Measurements from ENCODE around the gene PIGM. TPM values are rescaled to one million over a fixed set of nuclear protein-coding genes. Genes with fewer than 3 reads are reported as not detected.

Gene PIGM
- total and polyA plus RNA-seq, 2 experiments from 2014 or later = 5.0 TPM

DNA sequence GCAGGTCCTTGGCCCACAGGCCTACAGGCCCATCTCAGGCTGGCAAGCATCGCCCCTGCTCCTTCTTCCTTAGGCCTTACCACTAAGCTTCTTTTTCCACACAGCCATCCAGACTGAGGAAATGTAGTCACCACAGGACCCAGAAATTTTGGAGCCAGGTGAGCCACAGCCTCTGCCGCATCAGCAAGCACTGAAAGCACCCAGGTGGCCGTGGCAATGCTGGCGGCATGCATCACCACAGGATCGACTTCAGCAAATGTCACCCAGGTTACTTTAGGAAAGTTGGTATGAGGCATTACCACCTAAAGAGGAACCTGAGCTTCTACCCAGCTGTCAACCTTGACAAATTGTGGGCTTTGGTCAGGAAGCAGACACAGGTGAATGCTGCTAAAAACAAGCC, 11.6 kb downstream of the PIGM start:
- Mint-ChIP-seq H3K4me1 (0 out of 3 replicates have a peak, but pooled peaks cover 3% of the 10 kb centered on the region), H3K36me3 (ENCODE audit: low read depth) (no peaks in the 10 kb centered on the region), H3K4me3 (no peak overlapping the region), H3K27ac (no peak overlapping the region), H3K9me3 (no peaks in the 10 kb centered on the region), H3K27me3 (ENCODE audit: insufficient read depth, low read depth, poor library complexity) (no peaks in the 10 kb centered on the region)
- TF ChIP-seq NANOG (IDR thresholded peaks at IDR 0.05; ENCODE audit: borderline replicate concordance) (no peak), STAT1 (IDR thresholded peaks at IDR 0.05; ENCODE audit: unreplicated experiment) (no peak), ZNF331 (CRISPR knock-in tag; IDR thresholded peaks at IDR 0.05; ENCODE audit: low read depth) (no peak), EZH2 (IDR thresholded peaks at IDR 0.05; ENCODE audit: low read depth, unreplicated experiment) (no peak), ZNF114 (CRISPR knock-in tag; IDR thresholded peaks at IDR 0.05) (no peak), POLR2AphosphoS5 (IDR thresholded peaks at IDR 0.05; ENCODE audit: low read depth) (no peak), JUNB (IDR thresholded peaks at IDR 0.05; ENCODE audit: unreplicated experiment) (no peak), EZH2phosphoT487 (IDR thresholded peaks at IDR 0.05; ENCODE audit: unreplicated experiment) (no peak), CREB1 (CRISPR knock-in tag; IDR thresholded peaks at IDR 0.05; ENCODE audit: low read depth) (no peak)
- TF ChIP-seq, protein P1, sequence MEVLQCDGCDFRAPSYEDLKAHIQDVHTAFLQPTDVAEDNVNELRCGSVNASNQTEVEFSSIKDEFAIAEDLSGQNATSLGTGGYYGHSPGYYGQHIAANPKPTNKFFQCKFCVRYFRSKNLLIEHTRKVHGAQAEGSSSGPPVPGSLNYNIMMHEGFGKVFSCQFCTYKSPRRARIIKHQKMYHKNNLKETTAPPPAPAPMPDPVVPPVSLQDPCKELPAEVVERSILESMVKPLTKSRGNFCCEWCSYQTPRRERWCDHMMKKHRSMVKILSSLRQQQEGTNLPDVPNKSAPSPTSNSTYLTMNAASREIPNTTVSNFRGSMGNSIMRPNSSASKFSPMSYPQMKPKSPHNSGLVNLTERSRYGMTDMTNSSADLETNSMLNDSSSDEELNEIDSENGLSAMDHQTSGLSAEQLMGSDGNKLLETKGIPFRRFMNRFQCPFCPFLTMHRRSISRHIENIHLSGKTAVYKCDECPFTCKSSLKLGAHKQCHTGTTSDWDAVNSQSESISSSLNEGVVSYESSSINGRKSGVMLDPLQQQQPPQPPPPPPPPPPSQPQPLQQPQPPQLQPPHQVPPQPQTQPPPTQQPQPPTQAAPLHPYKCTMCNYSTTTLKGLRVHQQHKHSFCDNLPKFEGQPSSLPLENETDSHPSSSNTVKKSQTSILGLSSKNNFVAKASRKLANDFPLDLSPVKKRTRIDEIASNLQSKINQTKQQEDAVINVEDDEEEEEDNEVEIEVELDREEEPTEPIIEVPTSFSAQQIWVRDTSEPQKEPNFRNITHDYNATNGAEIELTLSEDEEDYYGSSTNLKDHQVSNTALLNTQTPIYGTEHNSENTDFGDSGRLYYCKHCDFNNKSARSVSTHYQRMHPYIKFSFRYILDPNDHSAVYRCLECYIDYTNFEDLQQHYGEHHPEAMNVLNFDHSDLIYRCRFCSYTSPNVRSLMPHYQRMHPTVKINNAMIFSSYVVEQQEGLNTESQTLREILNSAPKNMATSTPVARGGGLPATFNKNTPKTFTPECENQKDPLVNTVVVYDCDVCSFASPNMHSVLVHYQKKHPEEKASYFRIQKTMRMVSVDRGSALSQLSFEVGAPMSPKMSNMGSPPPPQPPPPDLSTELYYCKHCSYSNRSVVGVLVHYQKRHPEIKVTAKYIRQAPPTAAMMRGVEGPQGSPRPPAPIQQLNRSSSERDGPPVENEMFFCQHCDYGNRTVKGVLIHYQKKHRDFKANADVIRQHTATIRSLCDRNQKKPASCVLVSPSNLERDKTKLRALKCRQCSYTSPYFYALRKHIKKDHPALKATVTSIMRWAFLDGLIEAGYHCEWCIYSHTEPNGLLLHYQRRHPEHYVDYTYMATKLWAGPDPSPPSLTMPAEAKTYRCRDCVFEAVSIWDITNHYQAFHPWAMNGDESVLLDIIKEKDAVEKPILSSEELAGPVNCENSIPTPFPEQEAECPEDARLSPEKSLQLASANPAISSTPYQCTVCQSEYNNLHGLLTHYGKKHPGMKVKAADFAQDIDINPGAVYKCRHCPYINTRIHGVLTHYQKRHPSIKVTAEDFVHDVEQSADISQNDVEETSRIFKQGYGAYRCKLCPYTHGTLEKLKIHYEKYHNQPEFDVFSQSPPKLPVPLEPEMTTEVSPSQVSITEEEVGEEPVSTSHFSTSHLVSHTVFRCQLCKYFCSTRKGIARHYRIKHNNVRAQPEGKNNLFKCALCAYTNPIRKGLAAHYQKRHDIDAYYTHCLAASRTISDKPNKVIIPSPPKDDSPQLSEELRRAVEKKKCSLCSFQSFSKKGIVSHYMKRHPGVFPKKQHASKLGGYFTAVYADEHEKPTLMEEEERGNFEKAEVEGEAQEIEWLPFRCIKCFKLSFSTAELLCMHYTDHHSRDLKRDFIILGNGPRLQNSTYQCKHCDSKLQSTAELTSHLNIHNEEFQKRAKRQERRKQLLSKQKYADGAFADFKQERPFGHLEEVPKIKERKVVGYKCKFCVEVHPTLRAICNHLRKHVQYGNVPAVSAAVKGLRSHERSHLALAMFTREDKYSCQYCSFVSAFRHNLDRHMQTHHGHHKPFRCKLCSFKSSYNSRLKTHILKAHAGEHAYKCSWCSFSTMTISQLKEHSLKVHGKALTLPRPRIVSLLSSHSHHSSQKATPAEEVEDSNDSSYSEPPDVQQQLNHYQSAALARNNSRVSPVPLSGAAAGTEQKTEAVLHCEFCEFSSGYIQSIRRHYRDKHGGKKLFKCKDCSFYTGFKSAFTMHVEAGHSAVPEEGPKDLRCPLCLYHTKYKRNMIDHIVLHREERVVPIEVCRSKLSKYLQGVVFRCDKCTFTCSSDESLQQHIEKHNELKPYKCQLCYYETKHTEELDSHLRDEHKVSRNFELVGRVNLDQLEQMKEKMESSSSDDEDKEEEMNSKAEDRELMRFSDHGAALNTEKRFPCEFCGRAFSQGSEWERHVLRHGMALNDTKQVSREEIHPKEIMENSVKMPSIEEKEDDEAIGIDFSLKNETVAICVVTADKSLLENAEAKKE (CRISPR knock-in tag; IDR thresholded peaks at IDR 0.05) = no peak
- TF ChIP-seq, protein P2, sequence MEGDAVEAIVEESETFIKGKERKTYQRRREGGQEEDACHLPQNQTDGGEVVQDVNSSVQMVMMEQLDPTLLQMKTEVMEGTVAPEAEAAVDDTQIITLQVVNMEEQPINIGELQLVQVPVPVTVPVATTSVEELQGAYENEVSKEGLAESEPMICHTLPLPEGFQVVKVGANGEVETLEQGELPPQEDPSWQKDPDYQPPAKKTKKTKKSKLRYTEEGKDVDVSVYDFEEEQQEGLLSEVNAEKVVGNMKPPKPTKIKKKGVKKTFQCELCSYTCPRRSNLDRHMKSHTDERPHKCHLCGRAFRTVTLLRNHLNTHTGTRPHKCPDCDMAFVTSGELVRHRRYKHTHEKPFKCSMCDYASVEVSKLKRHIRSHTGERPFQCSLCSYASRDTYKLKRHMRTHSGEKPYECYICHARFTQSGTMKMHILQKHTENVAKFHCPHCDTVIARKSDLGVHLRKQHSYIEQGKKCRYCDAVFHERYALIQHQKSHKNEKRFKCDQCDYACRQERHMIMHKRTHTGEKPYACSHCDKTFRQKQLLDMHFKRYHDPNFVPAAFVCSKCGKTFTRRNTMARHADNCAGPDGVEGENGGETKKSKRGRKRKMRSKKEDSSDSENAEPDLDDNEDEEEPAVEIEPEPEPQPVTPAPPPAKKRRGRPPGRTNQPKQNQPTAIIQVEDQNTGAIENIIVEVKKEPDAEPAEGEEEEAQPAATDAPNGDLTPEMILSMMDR (conservative IDR thresholded peaks at IDR 0.05; ENCODE audit: low read depth in 2 of 2) = no peak
- TF ChIP-seq, protein P3, sequence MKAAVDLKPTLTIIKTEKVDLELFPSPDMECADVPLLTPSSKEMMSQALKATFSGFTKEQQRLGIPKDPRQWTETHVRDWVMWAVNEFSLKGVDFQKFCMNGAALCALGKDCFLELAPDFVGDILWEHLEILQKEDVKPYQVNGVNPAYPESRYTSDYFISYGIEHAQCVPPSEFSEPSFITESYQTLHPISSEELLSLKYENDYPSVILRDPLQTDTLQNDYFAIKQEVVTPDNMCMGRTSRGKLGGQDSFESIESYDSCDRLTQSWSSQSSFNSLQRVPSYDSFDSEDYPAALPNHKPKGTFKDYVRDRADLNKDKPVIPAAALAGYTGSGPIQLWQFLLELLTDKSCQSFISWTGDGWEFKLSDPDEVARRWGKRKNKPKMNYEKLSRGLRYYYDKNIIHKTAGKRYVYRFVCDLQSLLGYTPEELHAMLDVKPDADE (IDR thresholded peaks at IDR 0.05) = no peak
- TF ChIP-seq, protein P4, sequence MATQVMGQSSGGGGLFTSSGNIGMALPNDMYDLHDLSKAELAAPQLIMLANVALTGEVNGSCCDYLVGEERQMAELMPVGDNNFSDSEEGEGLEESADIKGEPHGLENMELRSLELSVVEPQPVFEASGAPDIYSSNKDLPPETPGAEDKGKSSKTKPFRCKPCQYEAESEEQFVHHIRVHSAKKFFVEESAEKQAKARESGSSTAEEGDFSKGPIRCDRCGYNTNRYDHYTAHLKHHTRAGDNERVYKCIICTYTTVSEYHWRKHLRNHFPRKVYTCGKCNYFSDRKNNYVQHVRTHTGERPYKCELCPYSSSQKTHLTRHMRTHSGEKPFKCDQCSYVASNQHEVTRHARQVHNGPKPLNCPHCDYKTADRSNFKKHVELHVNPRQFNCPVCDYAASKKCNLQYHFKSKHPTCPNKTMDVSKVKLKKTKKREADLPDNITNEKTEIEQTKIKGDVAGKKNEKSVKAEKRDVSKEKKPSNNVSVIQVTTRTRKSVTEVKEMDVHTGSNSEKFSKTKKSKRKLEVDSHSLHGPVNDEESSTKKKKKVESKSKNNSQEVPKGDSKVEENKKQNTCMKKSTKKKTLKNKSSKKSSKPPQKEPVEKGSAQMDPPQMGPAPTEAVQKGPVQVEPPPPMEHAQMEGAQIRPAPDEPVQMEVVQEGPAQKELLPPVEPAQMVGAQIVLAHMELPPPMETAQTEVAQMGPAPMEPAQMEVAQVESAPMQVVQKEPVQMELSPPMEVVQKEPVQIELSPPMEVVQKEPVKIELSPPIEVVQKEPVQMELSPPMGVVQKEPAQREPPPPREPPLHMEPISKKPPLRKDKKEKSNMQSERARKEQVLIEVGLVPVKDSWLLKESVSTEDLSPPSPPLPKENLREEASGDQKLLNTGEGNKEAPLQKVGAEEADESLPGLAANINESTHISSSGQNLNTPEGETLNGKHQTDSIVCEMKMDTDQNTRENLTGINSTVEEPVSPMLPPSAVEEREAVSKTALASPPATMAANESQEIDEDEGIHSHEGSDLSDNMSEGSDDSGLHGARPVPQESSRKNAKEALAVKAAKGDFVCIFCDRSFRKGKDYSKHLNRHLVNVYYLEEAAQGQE (IDR thresholded peaks at IDR 0.05; ENCODE audit: unreplicated experiment) = no peak
- no peak overlapping the region for H3K27ac ChIP-seq (ENCODE audit: low read depth)
- H2AFZ ChIP-seq = no peak overlapping the region
- no peaks in the 10 kb centered on the region for H3K27me3 ChIP-seq (ENCODE audit: insufficient read depth)
- no peak overlapping the region for H3K4me3 ChIP-seq
- H3K79me2 ChIP-seq (replicated peaks; ENCODE audit: insufficient read depth) = no peaks in the 10 kb centered on the region
- no peak overlapping the region for H3K4me2 ChIP-seq
- no peaks in the 10 kb centered on the region for H3K36me3 ChIP-seq (ENCODE audit: insufficient read depth)
- DNase-seq (ENCODE audit: low spot score) = no peak
- ATAC-seq = no peak
- no peaks in the 10 kb centered on the region for H3F3A ChIP-seq (replicated peaks; ENCODE audit: low read depth)
- H3K9me2 ChIP-seq (ENCODE audit: insufficient read depth) = no peaks in the 10 kb centered on the region
- H3K4me1 ChIP-seq (ENCODE audit: insufficient read depth) = no peaks in the 10 kb centered on the region
- H4K20me1 ChIP-seq (replicated peaks; ENCODE audit: insufficient read depth) = no peaks in the 10 kb centered on the region

All from GM23338 (cell line).